Myocyte (in vitro differentiated cells): ENCODE data around the gene OR4K2. TPM values are rescaled to one million over a fixed set of nuclear protein-coding genes. Genes with fewer than 3 reads are reported as not detected.
"Not testable (repeated sequence)": the region's sequence is repeated elsewhere in the genome, so short reads cannot be mapped to it uniquely, and the experiment has no call there.

Experiments
- DNase-seq: peaks from one replicate; pipeline ENCODE4 v3.0.0-alpha.2; 2012; ENCODE audit warnings: low read depth
- polyA plus RNA-seq: library from polyadenylated mRNA; unstranded; fragments of >200 nt; gene quantifications from one replicate; pipeline ENCODE4 v1.2.1, GENCODE V29; 2012; ENCODE audit warnings: missing spikeins
- total RNA-seq: library from RNA; depleted of rRNA; stranded (reverse); fragments of >200 nt; gene quantifications from 2 replicates; pipeline ENCODE4 v1.2.3, GENCODE V29; 2014

Gene OR4K2, protein sequence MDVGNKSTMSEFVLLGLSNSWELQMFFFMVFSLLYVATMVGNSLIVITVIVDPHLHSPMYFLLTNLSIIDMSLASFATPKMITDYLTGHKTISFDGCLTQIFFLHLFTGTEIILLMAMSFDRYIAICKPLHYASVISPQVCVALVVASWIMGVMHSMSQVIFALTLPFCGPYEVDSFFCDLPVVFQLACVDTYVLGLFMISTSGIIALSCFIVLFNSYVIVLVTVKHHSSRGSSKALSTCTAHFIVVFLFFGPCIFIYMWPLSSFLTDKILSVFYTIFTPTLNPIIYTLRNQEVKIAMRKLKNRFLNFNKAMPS
- total RNA-seq: not detected in 2 replicates
- polyA plus RNA-seq: not detected

DNA sequence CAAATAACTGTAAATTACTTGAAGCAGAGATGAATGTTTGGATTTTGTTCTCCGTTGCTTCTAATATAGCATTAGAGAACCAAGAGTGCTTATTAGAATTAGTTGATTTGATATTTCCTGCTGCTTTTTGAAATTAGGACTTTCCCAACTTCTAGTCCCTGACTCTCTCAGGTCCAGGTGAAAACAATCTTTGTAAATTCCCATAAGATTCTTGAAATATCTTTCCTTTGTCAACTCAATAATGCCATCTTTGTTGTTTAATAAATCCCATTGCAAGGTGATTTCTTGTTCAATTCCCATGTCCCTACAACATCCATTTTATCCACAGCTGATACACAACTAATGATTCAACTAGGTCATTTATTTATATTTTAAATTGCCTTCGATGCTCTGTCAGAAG is at the start of gene OR4K2:
OR4K2 (plus strand) TSS at position 301 of the 400 bp plus-strand sequence. CDS start 1,126 bp downstream, outside the sequence.
- no peak for DNase-seq

DNA sequence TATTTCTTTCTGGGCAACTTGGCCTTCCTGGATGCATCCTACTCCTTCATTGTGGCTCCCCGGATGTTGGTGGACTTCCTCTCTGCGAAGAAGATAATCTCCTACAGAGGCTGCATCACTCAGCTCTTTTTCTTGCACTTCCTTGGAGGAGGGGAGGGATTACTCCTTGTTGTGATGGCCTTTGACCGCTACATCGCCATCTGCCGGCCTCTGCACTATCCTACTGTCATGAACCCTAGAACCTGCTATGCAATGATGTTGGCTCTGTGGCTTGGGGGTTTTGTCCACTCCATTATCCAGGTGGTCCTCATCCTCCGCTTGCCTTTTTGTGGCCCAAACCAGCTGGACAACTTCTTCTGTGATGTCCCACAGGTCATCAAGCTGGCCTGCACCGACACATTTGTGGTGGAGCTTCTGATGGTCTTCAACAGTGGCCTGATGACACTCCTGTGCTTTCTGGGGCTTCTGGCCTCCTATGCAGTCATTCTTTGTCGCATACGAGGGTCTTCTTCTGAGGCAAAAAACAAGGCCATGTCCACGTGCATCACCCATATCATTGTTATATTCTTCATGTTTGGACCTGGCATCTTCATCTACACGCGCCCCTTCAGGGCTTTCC is 47.2 kb upstream of the OR4K2 start:
- DNase-seq: not testable (repeated sequence)

DNA sequence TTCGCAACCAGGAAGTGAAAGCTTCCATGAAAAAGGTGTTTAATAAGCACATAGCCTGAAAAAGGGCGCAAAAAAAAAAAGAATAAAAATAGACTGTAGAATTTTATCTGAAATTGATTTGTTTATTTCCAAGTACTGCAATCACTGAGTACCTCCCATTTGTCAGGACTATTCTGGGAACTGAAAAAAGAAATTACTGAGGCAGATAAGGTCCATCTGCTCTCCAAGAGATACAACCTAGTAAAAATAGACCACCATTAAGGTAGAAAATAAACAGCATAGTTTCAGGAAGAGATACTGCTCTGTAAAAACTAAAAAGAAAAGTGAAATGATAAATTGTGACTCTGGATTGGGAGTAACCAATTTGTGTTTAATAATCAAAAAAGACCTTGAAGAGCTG is 46.6 kb upstream of the OR4K2 start:
- no peak for DNase-seq

DNA sequence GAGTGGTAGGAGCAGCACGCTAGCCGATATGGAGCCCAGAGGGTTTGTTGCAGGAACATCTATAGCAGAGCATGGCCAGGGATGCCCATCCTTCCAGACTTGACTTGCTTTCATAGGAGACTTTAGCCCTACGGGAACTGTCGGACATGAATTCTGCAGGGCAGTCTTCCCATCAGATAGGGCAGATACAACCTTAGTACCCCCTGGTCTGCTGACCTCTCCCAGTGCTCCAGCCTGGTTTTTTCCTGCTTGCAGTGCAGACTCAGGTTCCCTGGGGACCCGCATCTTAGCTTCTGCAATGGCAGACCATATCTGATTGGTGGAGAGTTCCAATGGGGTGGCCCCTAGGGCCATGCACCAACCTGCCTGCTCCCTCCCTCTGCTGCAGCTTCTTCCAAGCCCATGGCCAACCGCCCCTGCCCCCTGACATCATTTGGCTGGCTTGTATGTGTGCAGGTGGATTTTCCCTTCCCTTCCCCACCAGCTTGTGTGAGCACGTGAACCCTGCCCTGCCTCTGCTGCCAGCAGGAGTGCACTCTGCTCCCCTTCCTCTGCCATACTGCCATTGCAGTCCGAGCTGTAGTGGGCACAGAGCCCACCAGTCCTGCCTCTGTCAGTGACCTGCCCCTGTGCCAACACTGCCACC is 40.6 kb upstream of the OR4K2 start:
- DNase-seq: not testable (repeated sequence)

DNA sequence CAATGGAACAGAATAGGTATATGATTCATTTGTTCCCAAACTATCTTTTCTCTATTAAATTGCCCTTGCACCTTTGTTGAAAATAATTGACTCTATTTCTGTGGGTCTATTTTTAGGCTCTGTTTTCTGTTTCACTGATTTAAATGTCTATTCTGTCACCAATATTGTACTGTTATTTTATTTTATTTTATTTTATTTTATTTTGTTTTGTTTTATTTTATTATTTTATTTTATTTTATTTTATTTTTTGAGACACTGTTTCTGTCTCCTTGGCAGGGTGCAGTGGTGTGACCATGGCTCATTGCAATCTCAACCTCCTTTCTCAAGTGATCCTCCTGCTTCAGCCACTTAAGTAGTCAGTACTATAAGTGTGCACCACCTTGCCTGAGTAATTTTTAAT is 36.5 kb upstream of the OR4K2 start:
- DNase-seq: no peak

DNA sequence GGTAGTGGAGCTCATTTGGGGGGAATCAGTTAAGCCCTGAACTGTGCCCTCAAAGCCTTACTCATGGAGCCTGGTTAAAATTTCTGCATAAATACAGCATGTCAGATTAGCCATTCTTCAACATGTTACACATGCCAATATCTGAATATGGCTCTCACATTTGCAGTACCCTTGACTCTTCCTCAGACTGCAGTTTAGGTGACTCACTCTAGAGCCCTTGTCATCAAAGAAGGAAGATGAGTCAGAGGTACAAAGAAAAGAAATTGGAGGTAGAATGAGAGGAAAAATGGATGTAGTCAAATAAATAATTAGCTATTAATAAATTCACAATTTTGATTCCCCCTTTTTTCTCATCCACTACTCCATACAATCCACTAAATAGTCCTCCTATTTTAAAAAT is 23.6 kb upstream of the OR4K2 start:
- DNase-seq: peak; percentile 16

DNA sequence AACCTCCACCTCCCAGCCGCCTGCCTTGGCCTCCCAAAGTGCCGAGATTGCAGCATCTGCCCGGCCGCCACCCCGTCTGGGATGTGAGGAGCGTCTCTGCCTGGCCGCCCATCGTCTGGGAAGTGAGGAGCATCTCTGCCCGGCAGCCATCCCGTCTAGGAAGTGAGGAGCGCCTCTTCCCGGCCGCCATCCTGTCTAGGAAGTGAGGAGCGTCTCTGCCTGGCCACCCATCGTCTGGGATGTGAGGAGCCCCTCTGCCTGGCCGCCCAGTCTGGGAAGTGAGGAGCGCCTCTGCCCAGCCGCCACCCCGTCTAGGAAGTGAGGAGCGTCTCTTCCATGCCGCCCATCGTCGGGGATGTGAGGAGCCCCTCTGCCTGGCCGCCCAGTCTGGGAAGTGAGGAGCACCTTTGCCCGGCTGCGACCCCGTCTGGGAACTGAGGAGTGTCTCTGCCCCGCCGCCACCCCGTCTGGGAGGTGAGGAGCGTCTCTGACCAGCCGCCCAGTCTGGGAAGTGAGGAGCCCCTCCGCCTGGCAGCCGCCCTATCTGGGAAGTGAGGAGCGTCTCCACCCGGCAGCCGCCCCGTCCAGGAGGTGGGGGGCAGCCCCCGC is 8.8 kb upstream of the OR4K2 start:
- DNase-seq: not testable (repeated sequence)

DNA sequence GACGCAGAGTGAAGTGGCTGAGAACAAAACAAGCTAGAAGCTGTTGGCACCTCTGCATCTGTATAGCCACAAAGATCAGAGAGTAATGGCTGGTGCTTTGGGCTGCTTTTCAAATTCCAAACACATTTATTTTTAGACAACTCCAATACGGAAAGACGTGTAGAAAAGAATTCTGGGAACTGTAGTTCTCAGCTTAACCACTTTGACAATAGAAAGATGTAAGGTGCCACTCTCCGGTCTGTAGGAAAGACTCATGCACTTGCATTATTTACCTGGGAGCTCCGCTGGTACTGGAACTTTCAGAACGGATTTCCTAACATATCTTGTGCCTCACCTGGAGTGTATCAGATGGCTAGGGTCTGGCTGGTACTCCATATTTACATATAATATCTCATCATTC is 1.8 kb upstream of the OR4K2 start:
- peak; percentile 41 for DNase-seq

DNA sequence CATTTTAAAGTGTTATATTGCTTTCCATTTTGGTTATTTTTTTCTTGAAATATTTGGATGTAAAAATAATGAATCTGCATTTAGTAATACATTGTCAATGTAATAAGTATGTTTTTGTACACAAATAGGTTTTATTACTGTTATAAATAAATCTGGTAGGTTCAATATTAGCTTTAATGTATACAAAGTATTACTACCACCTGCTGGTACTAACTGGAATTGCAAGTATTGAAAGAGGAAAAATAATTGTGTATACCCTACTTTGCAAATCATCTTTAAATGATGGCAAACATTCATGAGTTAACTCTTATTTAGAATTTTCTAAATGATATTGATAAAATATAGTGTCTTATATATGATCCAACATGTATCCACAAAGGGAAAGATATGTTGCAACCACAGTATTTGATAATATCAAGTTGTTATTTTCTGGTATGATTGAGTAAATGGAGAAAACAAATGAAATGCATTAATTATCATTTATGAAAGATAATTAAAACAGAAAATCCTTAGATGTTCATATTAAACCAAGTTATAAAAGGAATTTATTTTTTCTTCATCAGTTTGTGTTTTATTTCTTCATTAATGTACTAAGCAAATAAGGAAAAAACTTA is 3.2 kb downstream of the OR4K2 start:
- peak; percentile 62 for DNase-seq

DNA sequence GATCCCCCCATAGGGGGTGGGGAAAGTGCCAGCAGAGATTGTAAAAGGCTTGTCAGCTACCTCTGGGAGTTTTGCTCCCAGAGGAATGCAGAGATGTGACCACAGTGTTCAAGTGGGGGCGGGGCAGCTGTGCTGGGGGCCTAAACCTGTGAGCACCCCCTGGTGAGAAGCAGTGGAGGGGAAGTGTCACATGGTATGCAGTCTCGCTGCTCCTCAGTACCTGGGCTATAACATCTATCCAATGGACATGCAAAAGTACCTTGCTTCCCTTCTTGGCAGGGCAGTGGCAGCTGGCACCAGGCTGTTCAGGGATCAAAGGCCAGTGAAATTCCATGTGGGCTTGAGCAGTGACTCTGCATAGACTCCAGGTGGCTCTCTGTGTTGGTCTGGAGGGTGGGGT is 20.3 kb downstream of the OR4K2 start:
- DNase-seq: no peak

DNA sequence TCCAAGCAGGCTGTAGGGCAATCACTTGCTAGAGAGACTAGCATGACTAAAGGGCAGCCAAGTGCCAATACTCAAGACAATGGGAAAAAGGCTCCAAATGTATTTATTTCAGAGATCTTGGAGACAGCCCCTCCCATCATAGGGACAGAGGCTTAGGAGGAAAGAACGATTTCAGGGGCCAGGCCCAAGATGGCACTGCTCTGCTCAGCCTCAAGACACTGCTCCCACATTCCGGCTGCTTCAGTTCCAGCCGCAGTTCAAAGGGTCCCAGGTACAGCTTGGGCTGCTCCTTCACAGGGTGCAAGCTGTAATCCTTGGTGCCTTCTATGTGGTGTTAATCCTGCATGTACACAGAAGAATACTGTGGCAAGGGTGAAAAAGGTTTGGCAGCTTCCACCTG is 26.1 kb downstream of the OR4K2 start:
- no peak for DNase-seq

DNA sequence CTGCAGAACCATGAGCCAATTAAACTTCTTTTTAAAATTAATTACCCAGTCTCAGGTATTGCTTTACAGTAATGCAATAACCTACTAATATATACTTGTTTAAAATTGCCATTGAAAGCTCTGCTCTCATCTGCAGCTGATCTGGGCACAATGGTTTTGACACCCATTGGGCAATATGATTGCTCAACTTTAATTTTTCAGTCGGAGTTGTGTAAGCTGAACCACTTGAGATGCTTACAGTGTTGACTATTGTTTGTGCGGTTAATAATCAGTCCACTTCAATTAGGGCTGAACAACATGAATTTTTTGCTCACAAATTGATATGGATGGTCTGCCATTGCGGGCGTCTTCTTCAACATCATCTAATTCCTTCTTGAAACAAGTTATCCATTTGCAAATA is 27.5 kb downstream of the OR4K2 start:
- no peak for DNase-seq

DNA sequence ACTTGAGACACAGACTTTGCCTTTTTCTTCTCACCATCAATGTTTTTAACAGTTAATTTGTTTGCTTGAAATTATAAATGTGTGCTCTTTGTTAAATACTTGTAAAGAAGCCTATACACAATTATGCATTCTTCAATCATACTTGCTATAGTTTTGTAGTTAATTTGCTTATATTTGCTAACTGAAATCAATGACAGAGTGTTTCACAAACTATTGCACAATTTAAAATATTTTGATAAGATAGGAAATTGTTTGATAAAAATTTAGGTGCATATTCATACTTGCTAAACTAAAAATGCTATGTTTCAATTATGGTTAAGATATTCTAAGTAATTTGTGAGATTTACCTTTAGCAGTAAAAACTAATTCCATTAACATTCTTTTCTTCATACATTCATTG is 31.7 kb downstream of the OR4K2 start:
- DNase-seq: no peak

DNA sequence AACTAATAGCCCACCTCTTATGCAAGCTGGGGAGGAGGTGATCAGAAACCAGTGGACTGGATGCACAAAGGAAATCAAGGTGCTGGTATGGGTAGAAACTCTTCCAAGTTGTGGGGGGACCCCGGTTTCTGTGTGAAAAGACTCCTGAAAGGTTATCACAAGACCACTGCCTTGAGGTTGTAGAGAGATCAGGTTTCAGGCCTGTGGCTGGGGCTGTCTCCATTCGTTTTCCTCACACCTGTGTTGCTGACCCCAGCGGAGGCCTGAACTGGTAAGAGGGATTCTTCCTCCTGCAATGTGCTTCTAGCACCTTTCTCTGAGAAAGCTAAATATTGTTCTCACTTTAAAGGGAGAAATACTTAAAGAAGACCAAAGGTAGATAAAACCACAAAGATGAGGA is 36.2 kb downstream of the OR4K2 start:
- DNase-seq: no peak

DNA sequence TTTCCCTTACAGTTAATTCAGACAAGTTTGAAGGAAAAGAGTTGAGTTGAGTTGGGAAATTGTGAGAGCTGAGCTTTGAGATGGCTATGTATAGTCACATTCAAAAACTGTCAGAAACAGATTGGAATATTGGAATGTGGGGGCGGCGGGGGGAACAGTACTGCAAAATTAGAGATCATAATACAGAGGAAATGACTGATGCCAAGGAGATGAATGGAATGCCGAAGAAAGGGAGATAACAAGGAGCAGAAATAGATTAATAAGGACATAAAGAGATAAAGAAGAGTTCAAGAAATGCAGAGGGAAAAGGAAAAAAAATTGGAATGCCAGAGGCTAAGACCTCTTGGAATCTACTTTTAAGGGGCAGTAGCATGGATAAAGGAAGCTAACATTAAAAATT is 42.3 kb downstream of the OR4K2 start:
- no peak for DNase-seq

DNA sequence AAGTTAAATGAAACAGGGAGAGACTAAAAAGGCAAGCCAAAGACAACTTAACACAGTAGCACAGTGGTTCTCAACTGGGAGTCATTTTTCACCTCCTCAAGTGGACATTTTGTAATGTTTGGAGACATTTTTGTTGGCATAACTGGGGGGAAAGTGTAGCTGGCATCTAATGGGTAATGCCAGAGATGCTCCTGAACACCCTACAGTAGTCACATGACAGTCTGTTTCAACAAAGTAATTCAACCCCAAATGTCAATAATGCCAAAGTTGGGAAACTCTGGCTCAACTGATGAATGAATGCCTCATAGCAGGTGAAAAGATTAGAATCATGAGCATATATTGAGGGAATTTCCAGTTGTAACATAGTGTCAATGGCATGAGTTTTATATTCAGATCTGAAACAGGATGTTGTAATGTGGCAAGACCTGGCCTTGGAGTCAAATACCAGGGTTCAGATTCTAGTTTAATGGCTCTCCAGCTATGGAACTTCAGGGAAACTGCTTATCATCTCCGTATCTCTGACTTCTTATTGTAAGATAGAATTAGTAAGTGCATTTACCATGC is 43.1 kb downstream of the OR4K2 start:
- no peak for DNase-seq

DNA sequence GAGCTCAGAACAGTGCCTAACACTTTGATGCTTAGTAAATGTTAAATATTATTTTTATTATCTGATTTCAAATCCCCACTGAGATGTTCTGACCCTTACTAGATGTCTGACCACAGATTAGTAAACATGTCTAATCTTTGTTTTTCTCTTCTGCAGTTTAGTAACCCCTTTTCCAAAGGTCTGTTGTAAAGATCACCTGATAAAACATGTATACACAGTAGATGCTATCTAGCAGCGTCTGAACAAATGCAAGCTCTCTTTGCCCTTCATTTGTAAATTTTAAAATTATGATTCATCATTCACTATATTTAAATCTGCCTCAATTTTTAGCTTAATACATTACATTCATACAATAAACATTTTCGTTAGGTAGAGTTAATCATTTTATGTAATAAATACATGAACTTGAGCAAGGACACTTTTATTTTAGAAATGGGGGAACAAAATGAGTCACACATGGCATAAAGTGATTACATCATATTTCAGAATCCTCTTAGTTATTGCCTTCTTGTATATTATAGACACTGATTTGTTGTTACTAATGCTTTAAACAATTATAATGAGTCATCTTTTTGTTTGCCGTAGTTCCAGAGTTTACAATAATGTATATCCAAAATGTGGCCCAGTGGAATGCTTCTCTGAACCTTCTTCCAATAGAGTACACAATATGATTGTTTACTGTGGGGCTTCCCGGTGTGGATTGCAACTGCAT is 43.8 kb downstream of the OR4K2 start:
- no peak for DNase-seq

DNA sequence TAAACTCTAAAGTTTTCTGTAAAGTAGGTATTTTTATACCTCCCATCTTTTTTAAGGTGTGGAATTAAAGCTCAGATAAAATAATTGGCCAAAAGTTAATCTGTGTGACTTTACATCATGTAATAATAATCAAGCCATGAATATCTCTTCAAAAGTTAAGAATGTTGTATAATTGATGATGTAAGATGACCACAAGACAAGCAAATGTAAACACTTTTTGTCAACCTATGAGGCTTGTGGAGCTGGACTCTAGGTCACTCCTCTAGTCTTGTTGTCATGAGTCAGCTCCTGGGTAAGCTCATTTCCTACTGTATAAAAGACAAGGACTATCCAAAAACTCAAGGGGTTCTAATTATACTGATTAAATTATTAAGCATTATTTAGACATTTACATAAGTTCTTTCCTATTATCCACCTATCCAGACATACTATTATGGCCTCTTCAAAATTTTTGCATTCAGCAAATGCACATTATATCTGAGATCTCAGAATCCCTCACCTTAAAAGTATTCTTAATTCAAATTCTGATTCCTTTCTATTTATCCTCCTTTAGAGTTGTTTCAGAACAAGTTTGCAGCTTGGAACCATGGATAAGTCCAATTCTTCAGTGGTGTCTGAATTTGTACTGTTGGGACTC is 45.2 kb downstream of the OR4K2 start, which contains the start of gene OR4K5:
OR4K5 (plus strand) TSS at position 587 of the 637 bp plus-strand sequence; CDS start at position 587, 0 bp downstream.
- DNase-seq: no peak

DNA sequence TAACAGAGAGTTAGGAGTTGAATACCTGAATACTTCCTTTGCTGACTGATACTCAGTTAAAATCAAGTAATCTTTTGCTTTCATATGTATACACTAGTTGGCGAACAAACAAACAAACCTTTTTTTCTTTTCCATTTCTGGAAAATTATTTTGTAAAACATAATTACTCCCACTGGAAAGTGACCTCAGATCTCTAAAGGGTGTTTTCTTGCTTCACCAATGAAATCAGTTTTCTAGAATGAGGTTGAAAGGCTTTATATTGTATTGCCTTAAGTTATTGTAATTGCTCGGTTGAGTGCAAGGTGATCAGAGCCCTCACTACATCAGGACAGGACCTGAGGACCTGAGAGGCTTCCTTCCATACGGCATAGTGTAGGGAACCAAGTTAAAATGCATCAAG is 55.7 kb downstream of the OR4K2 start, which contains the start of gene OR4K1:
OR4K1 (plus strand) TSS at position 301 of the 400 bp plus-strand sequence. CDS start 4,750 bp downstream, outside the sequence.
- DNase-seq: no peak
